Measurements from ENCODE around the gene GAS2. TPM values are rescaled to one million over a fixed set of nuclear protein-coding genes. Genes with fewer than 3 reads are reported as not detected.
"Not testable (repeated sequence)": the region's sequence is repeated elsewhere in the genome, so short reads cannot be mapped to it uniquely, and the experiment has no call there.

GAS2 gene
- polyA plus RNA-seq, result 1 to 10 TPM in 1 of 3 donors, under 1 TPM in 2; 0.52 to 4.7 (median 0.56) TPM

DNA sequence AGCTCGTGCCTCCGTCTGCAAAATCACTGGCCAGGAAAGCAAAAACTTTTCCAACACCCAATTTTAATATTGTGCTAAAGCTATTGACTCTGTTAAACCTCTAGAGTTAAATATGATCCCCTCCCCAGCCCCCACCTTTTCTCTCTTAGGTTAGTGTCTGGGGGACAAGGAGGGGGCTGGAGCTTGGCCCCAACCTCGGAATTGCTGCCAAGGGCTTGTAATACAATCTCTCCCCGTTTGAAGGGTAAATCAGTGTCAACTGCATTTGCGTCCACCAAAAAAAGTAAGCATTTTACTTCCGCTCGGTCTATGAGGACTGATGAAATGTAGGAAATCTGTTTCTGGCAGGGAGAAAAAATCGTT, at the start of gene GAS2:
Gene GAS2, plus strand, starts transcription at position 287 of the 363 bp plus-strand sequence. CDS start 8,259 bp downstream, outside the sequence.
- no peak within 1 kb of the TSS for H3K27ac ChIP-seq (ENCODE audit: low read depth, low read length)
- 2 to 6% (median 4%) methylated on average over 8 of the region's 8 CpGs for WGBS, 3 donors

DNA sequence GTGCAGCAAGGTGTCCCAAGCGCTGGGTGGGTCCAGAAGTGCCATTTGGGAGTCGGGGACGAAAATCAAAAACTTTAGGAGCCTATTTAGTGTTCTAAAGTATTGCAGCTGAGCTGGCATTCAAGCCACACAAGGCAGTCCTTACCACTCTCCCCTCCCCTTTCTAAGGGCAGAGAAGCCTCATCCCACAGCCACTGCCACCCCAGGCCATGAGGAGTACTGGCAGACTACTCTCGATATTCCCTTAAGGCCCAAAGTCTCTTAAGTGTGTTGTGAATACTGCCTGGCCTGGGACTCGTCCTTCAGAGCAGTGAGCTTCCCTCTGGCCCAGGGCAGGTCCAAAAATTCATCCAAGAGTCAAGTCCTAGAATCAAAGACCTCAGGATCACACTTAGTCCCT, 48.5 kb upstream of the GAS2 start:
- 83 to 93% (median 88%) methylated on average over 5 of the region's 5 CpGs for WGBS, 3 donors
- H3K27ac ChIP-seq (ENCODE audit: low read depth, low read length), result no peak overlapping the region

DNA sequence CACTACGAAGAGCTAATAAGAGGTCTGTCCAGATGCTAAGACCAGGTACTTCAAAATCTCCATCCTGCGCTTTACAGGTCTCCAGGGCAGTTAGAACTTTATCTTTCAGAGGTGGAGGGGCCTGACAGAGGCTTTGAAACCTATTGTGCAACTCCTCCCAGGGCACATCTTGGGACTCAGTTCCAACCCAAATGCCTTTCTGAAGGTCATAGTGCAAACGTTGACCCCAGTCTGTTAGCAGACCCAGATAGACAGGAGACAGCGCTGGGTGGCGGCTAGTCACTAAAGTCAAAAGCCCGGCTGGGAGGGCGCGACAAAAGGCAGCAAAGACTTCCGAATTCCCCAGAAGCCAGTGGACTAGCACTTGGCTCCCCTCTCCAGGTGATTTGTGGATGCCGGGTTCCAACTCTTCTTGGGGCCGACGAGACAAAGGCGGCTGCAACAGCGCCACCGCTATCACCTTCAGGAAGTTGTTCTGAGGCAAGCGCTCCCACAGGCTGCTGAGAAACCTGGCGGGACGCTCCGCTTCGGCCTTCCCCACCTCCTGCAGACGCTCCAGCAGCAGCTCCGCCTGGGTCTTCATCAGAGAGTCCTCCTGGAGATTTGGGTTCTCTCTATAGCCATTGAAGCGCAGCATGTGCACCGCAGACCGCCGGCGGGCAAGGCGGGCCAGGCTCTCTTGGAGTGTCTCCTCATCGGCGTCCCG, 41.5 kb upstream of the GAS2 start:
- H3K27ac ChIP-seq (ENCODE audit: low read depth, low read length), result peak overlapping the region; percentile 30
- WGBS, 3 donors, result 2 to 5% (median 4%) methylated on average over 31 of the region's 31 CpGs

DNA sequence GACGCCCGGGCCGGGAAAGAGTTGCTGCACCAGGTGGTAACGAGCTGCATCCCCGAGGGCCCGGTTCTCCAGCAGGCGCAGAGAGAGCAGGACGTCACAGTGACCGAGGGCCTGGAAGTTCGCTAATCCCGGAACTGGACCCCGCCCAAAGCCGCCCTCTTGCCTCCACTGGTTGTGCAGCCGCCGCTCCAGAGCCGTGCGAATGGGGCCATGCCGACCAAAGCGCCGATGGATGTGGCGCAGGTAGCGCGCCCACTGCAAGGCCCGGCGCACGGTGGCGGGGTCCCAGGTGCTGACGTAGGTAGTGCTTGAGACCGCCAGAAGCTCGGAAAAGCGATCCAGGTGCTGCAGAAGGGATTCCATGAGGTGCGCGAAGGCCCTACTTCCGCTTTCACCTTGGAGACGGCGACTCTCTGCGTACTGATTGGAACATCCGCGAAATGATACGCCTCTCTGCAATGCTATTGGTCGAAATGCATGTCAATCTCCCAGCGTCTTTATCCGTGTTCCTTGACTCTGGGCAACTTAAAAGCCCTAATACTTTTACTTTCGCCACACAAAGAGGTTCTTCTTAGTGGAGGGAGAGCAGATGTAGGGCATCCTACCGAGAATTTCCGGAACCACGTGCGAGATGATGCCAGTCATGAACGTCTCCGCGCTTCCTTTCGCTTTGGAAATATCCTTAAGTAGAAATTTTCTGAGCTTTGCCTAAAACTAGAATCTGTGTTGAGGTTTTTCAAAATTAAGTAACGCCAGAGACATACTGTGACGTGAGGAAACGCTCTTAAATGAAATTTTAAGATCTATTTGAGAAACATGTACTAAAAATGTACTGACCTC, 40.7 kb upstream of the GAS2 start, which contains the start of gene FANCF:
Gene FANCF, minus strand, starts transcription at position 376 of the 840 bp plus-strand sequence. Its CDS starts 13 bp downstream, at position 363.
- 0 to 1% (median 0%) methylated on average over 55 of the region's 55 CpGs for WGBS, 3 donors
- peak within 1 kb of the TSS; percentile 30 for H3K27ac ChIP-seq (ENCODE audit: low read depth, low read length)

DNA sequence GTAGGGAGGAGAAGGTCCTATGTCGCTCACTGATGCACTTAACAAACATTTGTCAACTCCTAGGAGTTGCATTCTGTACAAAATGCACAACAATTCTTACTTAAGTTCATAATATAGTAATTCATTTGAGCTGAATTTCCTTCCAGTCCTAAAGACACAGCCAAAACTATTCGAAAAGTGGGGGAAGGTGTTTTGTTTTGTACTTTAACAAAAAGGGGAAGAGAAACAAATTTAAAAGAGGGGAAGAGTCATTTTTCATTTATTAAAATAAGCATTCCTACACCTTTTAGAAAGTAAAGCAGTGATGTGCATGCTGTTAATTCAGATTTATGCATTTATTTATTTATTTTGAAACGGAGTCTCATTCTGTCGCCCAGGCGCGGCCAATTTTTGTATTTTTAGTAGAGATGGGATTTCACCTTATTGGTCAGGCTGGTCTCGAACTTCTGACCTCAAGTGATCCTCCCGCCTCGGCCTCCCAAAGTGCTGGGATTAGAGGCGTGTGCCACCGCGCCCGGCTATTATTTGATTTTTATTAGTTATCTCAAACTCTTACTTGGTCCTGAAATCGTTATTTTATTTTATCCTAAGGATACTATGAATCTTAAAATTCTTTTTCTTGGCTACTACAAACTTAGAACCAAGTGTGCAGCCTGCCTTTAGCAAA, 39.7 kb upstream of the GAS2 start:
- no peak overlapping the region for H3K27ac ChIP-seq (ENCODE audit: low read depth, low read length)
- WGBS, 3 donors, result 89 to 95% (median 95%) methylated on average over 14 of the region's 14 CpGs

DNA sequence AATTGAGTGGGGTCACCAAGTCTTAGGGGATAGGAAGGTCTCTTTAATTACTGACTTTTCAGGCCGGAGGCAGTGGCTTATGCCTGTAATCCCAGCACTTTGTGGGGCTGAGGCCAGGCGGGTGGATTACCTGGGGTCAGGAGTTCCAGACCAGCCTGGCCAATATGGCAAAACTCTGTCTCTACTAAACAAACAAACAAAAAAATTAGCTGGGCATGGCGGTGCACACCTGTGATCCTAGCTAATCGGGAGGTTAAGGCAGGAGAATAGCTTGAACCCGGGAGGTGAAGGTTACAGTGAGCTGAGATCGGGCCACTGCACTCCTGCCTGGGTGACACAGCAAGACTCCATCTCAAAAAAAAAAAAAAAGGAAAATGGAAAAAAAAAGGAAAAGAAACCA, 39.0 kb upstream of the GAS2 start:
- WGBS, 3 donors, result 88 to 98% (median 96%) methylated on average over 6 of the region's 6 CpGs
- H3K27ac ChIP-seq (ENCODE audit: low read depth, low read length), result no peak overlapping the region

DNA sequence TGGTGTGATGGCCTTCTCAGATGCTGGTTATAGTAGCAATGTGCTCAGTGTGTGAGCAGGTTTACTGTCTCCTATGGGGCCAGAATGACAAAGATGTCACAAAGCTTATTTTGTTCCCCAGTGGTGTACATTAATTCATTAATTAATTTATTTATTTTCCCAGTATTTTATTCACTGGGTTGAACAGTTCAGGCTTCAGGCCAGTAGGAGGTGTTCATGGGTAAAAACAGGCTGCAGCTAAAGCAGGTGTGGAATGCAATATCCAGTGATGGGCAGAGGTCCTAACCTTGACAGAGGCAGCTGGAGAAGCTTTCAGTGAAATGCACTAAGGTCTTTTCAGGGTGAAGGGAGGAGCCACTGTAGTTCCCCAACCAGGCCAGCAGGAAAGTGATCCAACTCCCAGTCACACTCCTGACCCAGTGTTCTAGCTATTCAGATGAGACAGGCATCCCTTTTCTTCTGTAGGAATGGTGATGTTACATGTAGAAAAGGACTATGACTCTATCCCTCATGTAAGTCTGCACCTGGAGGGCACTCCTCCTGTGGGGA, 33.0 kb upstream of the GAS2 start:
- no peak overlapping the region for H3K27ac ChIP-seq (ENCODE audit: low read depth, low read length)

DNA sequence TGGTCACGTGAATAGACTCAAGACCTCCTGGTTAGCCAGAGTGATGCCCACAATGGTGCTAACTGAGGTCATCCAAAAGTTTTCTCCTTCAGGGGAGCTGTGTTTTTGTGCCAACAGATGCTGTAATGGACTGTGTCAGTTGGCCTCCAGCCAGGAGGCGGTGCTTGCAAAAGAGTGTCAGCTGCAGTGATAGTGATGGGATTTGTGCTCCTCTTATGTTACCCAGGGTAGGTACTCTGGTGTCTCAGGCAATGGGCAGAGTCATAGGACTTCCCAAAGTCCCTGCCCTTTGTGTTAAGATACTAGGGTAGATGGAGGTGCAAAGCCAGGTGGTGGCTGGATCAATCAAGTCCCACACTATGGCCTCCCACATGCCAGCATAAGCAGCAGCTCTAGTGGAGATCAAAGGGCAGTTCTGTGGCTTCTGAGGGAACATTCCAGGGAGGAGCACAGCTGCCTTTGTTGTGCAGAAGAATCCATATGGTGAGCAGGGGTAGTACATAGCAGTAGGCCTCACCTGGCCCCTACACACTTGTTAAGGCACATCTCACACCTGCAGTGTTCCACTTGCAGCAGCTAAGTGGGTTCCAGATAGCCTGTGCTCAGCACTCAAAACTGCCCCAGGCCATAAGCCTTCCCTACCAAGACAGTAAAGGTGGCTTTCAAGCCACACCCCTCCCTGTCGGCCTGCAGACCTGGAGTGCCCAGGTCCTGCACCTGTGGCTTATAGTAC, 31.3 kb upstream of the GAS2 start:
- WGBS, 3 donors, result 67 to 86% (median 84%) methylated on average over 3 of the region's 3 CpGs

DNA sequence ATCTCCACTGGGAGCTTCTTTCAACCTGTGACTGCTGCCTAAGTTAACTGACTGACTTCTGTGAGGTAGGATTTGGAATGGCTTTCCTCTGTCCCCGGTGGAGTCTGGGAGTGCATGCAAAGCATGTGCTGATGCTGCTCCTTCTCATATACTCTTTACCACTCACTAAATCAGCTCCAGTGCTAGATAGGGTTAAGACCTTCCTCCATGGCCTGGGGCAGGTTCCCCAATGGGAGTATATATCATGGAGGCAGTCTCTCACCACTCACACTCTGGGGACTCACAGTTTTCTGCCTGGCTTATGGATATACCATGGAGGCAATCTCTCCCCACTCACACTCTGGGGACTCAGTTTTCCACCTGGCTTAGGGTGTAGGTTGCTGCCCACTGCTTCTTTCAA, 30.7 kb upstream of the GAS2 start:
- no peak overlapping the region for H3K27ac ChIP-seq (ENCODE audit: low read depth, low read length)
- WGBS, 3 donors, result 0 to 50% (median 0%) methylated on average over 1 of the region's 1 CpG

More for the DNA sequence above, 31.3 kb upstream of the GAS2 start:
- no peak overlapping the region for H3K27ac ChIP-seq (ENCODE audit: low read depth, low read length)

DNA sequence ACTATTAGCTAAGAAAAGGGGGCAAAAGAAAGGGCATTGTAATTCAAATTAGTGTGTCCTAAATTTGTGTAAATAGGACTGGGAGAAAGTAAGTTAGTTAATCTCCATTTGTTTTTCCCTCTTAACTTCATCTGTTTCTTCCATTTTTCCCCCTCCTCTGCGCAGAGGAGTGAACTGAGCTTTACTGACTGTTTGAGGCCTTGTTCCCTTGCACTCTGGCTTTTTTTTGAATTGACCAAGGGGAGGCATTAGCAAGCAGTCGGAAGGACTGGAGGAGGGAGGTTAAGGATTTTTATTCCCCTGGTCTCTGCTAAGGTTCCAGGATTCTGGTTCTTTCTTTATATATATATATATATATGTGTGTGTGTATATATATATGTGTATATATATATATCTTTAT, 25.5 kb upstream of the GAS2 start:
- no peak overlapping the region for H3K27ac ChIP-seq (ENCODE audit: low read depth, low read length)
- 94 to 98% (median 95%) methylated on average over 2 of the region's 2 CpGs for WGBS, 3 donors

DNA sequence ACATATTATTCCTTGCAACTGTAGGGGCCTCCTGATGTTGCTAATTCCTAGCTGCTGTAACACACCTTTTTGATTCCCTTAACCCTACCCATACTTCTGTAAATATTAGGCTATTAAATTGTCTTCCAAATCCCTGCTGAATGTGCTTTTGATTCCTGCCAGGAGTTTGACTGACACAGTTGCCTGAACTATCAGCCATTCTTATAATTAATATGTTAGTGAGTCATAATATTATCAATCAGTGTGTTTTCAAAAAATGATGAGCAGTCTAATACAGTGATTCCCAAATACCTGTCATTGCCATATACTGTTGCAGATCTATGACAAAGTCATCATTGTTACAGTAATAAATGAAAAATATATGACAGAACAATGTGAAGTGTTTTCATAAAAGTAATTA, 24.9 kb upstream of the GAS2 start:
- H3K27ac ChIP-seq (ENCODE audit: low read depth, low read length), result no peak overlapping the region

DNA sequence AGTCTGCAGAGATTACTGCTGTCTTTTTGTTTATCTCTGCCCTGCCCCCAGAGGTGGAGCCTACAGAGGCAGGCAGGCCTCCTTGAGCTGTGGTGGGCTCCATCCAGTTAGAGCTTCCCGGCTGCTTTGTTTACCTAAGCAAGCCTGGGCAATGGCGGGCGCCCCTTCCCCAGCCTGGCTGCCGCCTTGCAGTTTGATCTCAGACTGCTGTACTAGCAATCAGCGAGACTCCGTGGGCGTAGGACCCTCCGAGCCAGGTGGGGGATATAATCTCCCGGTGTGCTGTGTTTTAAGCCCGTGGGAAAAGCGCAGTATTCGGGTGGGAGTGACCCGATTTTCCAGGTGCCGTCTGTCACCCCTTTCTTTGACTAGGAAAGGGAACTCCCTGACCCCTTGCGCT, 14.1 kb upstream of the GAS2 start:
- not testable (repeated sequence) for H3K27ac ChIP-seq (ENCODE audit: low read depth, low read length)
- WGBS, 3 donors, result 83 to 88% (median 84%) methylated on average over 12 to 15 of the region's 15 CpGs

DNA sequence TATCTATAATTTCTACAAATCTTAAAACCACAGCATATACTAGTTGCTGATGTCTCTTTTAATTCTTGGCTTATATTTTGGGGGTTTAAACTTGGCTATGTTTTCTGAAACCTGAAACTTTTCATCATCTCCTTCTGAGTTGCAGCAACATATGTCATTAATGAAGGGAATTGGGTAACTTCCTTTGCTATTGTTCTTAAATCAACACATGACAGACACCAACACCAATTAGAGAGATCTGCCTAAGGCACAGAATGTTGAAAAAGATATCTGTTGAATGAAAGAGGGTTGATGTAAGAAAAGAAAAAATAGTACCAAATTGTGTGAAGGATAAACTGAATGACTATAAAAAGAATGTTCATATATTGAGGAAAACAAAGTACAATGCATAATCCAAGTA, 10.3 kb upstream of the GAS2 start:
- H3K27ac ChIP-seq (ENCODE audit: low read depth, low read length), result no peak overlapping the region

DNA sequence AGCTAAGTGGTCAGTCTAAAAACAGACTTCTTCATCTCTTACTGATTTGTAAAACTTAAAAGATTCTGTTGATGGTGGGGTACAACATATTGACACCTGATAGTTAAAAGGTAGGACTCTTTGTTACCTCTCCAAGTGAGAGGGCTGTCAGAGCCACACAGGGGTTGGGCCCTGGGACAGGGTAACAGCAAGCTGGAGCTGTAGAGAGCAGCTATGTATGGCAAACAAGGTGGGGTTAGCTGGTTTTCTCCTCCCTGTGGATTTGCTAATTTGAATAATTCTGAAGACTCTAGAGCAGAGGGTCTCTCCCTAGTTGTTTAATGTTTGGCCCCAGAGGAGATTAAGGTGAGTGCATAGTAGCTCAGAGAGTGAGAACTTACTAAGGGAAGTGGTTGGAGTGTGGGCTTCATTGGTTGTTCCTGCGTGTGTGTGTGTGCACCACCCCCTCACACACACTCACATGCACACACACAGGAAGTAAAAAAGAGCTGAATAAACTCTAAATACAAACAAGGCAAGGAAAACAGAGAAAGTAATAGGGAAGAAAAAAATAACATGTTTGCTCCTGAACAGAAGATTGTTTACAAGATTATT, 9.2 kb upstream of the GAS2 start:
- 12 to 76% (median 32%) methylated on average over 1 of the region's 1 CpG for WGBS, 3 donors
- H3K27ac ChIP-seq (ENCODE audit: low read depth, low read length), result no peak overlapping the region

DNA sequence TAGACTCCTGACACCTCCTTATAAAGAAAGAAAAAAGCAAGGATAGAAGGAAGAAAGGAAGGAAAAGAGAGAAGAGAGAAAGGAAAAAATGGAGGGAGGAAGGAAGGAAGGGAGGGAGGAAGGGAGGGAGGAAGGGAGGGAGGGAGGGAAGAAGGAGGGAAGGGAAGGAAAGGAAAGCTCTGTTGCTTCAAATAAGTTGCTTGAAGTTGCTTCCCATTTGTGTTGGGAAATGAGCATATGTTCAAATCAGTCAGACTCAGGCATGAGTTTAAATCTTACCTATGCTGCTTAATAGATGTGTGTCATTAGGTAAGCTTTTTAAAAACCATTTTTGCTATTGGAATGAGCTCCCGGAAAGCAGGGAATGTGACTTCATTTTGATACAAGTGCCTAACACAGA, 6.6 kb upstream of the GAS2 start:
- WGBS, 3 donors, result 83 to 90% (median 90%) methylated on average over 1 of the region's 1 CpG
- H3K27ac ChIP-seq (ENCODE audit: low read depth, low read length), result no peak overlapping the region

DNA sequence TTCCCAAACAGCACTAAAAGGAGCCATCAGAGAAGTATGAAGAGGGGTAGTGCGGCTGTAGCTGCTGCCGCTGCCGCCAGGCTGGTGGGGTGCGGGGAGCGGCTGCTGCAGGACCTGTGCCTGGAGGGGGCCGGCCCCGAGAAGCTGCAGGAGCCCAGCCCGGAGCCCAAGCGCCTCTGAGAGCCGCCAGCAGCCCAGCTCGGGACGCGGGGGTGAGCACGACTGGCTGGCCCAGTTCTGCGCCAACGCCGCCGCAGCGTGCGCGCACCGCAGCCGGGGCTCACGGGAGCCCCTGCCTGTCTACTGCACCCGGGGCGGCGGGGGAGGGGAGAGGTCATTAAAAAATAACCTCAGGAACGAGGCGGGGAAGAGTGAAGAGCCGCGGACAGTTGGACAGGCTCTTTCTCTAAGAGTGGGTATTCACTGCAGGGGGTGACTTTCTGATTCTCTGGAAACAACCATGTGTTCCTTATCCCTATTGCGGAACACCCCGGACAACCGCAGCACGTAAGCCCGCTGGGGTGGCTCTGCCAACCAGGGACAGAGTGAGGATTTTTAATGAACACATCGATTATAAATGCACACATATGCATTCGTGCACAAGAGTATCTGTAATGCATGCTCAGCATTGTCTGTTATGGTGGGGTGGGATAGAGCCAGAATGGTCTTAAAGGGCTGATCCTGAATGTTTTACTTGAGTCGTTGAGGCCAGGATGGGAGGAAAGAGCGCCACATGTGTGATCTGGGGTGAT, 453 bp downstream of the GAS2 start:
- H3K27ac ChIP-seq (ENCODE audit: low read depth, low read length), result no peak overlapping the region
- 2 to 4% (median 3%) methylated on average over 40 of the region's 40 CpGs for WGBS, 3 donors

DNA sequence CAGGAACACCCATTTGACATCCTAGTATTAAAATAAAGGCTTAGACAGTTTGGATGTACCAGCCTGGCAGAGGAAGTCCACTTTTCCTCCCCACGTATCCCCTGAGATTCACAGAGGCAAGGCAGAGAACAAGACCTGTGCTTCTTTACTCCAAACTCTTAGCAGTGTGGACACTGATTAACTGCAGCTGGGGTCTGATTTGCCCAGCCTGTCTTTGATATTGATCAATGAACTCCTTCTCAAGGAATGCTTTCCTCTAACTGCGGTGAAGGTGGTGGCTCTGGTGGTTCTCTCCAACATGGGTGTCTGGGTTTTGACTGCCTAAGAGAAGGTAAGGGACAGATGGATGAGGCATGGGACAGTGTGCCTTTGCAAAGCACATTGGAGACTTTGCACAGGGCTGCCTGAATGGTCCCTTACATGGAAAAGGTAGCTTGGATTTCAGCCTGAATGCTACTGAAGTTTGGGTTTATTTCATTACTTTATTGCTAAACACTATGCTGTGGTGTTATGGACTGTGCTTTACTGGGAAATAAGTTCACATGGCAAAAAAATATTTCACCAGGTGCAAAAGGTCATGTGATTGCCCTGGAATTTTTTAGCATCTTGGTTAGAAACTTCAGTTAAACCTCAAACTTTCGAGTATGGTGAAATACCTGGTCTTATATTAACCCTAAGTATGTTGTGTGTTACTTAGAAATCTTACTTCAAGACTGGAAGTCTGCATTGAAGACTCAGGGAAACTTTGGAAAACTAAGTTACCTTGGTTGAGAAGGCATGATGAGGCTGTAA, 1.8 kb downstream of the GAS2 start:
- no peak overlapping the region for H3K27ac ChIP-seq (ENCODE audit: low read depth, low read length)
- WGBS, 3 donors, result 25 to 51% (median 45%) methylated on average over 3 of the region's 3 CpGs

All from adipose tissue (tissue), 3 donors.